OCI-LY1 (cell line): ENCODE data around the gene RNF150.

Source experiments
- CTCF ChIP-seq: fragments of 200-600 bp; sonication (generic), shearing (Covaris generic); IDR thresholded peaks from 2 replicates; pipeline ENCODE4 v1.5.1; 2017; ENCODE audit warnings: mild to moderate bottlenecking, antibody characterized with exemption, low read length, moderate library complexity, mixed read lengths
- EZH2 ChIP-seq: fragments of 200-600 bp; sonication (generic), shearing (Covaris generic); IDR thresholded peaks from 2 replicates; pipeline ENCODE4 v1.8.0; 2017; ENCODE audit warnings: borderline replicate concordance, mixed run types, mild to moderate bottlenecking, antibody characterized with exemption, low read length, moderate library complexity, mixed read lengths

GRCh38 chr4:141121768-141122454 is 11.4 kb downstream of the RNF150 start:
- TF ChIP-seq CTCF (no peak), EZH2 (no peak)
